ENCODE results near the gene STK33.

STK33 gene

DNA sequence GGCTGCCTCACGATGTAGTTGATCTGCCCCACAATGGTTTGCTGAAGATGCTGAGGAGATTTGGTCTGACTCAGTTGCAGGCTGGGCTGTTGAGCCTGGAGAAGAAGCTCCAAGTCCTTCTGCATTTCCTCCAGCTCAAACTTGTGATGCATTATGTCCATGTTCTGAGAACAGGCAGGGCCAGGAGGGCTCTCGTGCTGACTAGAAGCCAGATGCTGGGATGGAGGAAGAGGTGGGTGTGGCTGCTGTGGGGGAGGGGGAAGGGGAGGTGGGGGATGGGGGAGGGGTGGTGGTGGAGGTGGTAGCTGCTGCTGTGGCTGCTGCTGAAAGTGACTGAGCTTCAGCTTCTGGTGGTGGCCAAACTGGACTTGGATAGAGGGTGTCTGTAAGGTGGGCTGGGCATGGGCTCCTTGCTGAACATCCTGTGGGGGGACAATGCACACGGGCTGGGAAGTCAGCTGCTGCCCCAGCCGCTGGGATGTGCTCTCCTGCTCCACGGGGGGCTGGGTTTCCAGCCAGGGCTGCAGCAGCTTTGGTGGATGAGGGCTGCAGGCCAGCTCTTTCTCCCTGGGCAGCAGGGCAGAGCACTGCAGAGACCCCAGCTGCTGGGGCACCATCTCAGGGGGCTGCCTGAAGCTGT lies 46.4 kb upstream of the STK33 start:
- no peaks in the 10 kb centered on the region for H3K4me1 ChIP-seq (ENCODE audit: insufficient read depth, low read length)
- no peak overlapping the region for H3K4me3 ChIP-seq (ENCODE audit: low read depth in 1 of 2, low read length in 2 of 2)
- H3K27ac ChIP-seq (ENCODE audit: low read length) = no peak overlapping the region
- no peak for ATAC-seq (ENCODE audit: insufficient read depth, low read depth)
- no peak overlapping the region for H3K9ac ChIP-seq (ENCODE audit: low read depth, low read length)
- no peaks in the 10 kb centered on the region for H3K27me3 ChIP-seq (ENCODE audit: insufficient read depth, low read length, poor library complexity)
- H3K79me2 ChIP-seq (ENCODE audit: insufficient read depth, low read length) = no peaks in the 10 kb centered on the region
- H3K36me3 ChIP-seq (ENCODE audit: insufficient read depth, low read length) = peaks cover 77% of the 10 kb centered on the region
- H3K9me3 ChIP-seq (ENCODE audit: insufficient read depth, low read length, severe bottlenecking) = no peaks in the 10 kb centered on the region
- no peak for DNase-seq
- TF ChIP-seq CTCF (IDR thresholded peaks at IDR 0.05; ENCODE audit: borderline replicate concordance, extremely low read depth, low read length, poor library complexity, severe bottlenecking) = no peak
- no peak overlapping the region for H2AFZ ChIP-seq (ENCODE audit: low read depth, low read length)
- no peak overlapping the region for H3K4me2 ChIP-seq (ENCODE audit: insufficient read depth, low read length)
- H4K20me1 ChIP-seq (ENCODE audit: insufficient read depth, low read length) = no peaks in the 10 kb centered on the region

- Histone ChIP-seq H3K4me1 (ENCODE audit: insufficient read depth, low read length) (no peaks in the 10 kb centered on the region), H3K27ac (ENCODE audit: low read length) (no peak overlapping the region), H3K36me3 (ENCODE audit: insufficient read depth, low read length) (peaks cover 75% of the 10 kb centered on the region), H3K9me3 (ENCODE audit: insufficient read depth, low read length, severe bottlenecking) (no peaks in the 10 kb centered on the region), H3K9ac (ENCODE audit: low read depth, low read length) (no peak overlapping the region), H2AFZ (ENCODE audit: low read depth, low read length) (no peak overlapping the region), H3K4me2 (ENCODE audit: insufficient read depth, low read length) (no peak overlapping the region), H3K4me3 (ENCODE audit: low read depth in 1 of 2, low read length in 2 of 2) (no peak overlapping the region), H4K20me1 (ENCODE audit: insufficient read depth, low read length) (no peaks in the 10 kb centered on the region), H3K79me2 (ENCODE audit: insufficient read depth, low read length) (no peaks in the 10 kb centered on the region), H3K27me3 (ENCODE audit: insufficient read depth, low read length, poor library complexity) (no peaks in the 10 kb centered on the region)
- DNase-seq (no peak), ATAC-seq (ENCODE audit: insufficient read depth, low read depth) (no peak)
- no peak for TF ChIP-seq EZH2 (IDR thresholded peaks at IDR 0.05; ENCODE audit: borderline replicate concordance, low read depth, low read length, severe bottlenecking)
Measured at GRCh38 chr11:8639655-8640054, 45.6 kb upstream of the STK33 start.

- H3K27me3 ChIP-seq (ENCODE audit: insufficient read depth, low read length, poor library complexity) = no peaks in the 10 kb centered on the region
- no peak overlapping the region for H2AFZ ChIP-seq (ENCODE audit: low read depth, low read length)
- H3K4me1 ChIP-seq (ENCODE audit: insufficient read depth, low read length) = no peaks in the 10 kb centered on the region
- no peak for TF ChIP-seq EZH2 (IDR thresholded peaks at IDR 0.05; ENCODE audit: borderline replicate concordance, low read depth, low read length, severe bottlenecking)
- no peak for TF ChIP-seq CTCF (IDR thresholded peaks at IDR 0.05; ENCODE audit: borderline replicate concordance, extremely low read depth, low read length, poor library complexity, severe bottlenecking)
- peaks cover 75% of the 10 kb centered on the region for H3K36me3 ChIP-seq (ENCODE audit: insufficient read depth, low read length)
- ATAC-seq (ENCODE audit: insufficient read depth, low read depth) (no peak), DNase-seq (no peak)
- no peak overlapping the region for H3K27ac ChIP-seq (ENCODE audit: low read length)
- H4K20me1 ChIP-seq (ENCODE audit: insufficient read depth, low read length) = no peaks in the 10 kb centered on the region
- no peaks in the 10 kb centered on the region for H3K9me3 ChIP-seq (ENCODE audit: insufficient read depth, low read length, severe bottlenecking)
- no peak overlapping the region for H3K4me3 ChIP-seq (ENCODE audit: low read depth in 1 of 2, low read length in 2 of 2)
- no peaks in the 10 kb centered on the region for H3K79me2 ChIP-seq (ENCODE audit: insufficient read depth, low read length)
- no peak overlapping the region for H3K4me2 ChIP-seq (ENCODE audit: insufficient read depth, low read length)
- no peak overlapping the region for H3K9ac ChIP-seq (ENCODE audit: low read depth, low read length)
Measured at GRCh38 chr11:8638300-8638699, 44.3 kb upstream of the STK33 start.

- Histone ChIP-seq H3K4me2 (ENCODE audit: insufficient read depth, low read length) (no peak overlapping the region), H3K79me2 (ENCODE audit: insufficient read depth, low read length) (no peaks in the 10 kb centered on the region), H3K27me3 (ENCODE audit: insufficient read depth, low read length, poor library complexity) (no peaks in the 10 kb centered on the region), H3K4me3 (ENCODE audit: low read depth in 1 of 2, low read length in 2 of 2) (no peak overlapping the region), H2AFZ (ENCODE audit: low read depth, low read length) (no peak overlapping the region), H3K27ac (ENCODE audit: low read length) (no peak overlapping the region), H3K9ac (ENCODE audit: low read depth, low read length) (no peak overlapping the region), H3K9me3 (ENCODE audit: insufficient read depth, low read length, severe bottlenecking) (no peaks in the 10 kb centered on the region), H4K20me1 (ENCODE audit: insufficient read depth, low read length) (no peaks in the 10 kb centered on the region), H3K4me1 (ENCODE audit: insufficient read depth, low read length) (no peaks in the 10 kb centered on the region), H3K36me3 (ENCODE audit: insufficient read depth, low read length) (peaks cover 62% of the 10 kb centered on the region)
- ATAC-seq (ENCODE audit: insufficient read depth, low read depth) = no peak
- TF ChIP-seq CTCF (IDR thresholded peaks at IDR 0.05; ENCODE audit: borderline replicate concordance, extremely low read depth, low read length, poor library complexity, severe bottlenecking) (no peak), EZH2 (IDR thresholded peaks at IDR 0.05; ENCODE audit: borderline replicate concordance, low read depth, low read length, severe bottlenecking) (no peak)
- no peak for DNase-seq
Measured at GRCh38 chr11:8636127-8636526, 42.1 kb upstream of the STK33 start.
